Amniotic stem cell (primary cell): ENCODE data around the gene PTGDR2.
A peak's percentile ranks its signal among the peaks of the same experiment; 100 is the strongest.
"Not testable (repeated sequence)": the region's sequence is repeated elsewhere in the genome, so short reads cannot be mapped to it uniquely, and the experiment has no call there.

ENCODE experiments used
- DNase-seq: peaks from one replicate; lab custom pipeline; 2025; lab: John Stamatoyannopoulos, UW

PTGDR2 gene

GRCh38 chr11:60841797-60842667, 13.7 kb downstream of the PTGDR2 start, which contains the start of gene CCDC86:
Gene CCDC86 (plus strand): TSS chr11:60842113. CDS start chr11:60842125, 12 bp downstream.
- peak; percentile 77 for DNase-seq

- no peak for DNase-seq
Measured at GRCh38 chr11:60840470-60841430, 15.0 kb downstream of the PTGDR2 start.

- DNase-seq: no peak
Measured at GRCh38 chr11:60838132-60838531, 17.6 kb downstream of the PTGDR2 start.

- DNase-seq: no peak
Measured at GRCh38 chr11:60836866-60837515, 18.8 kb downstream of the PTGDR2 start.

GRCh38 chr11:60835534-60835846, 20.3 kb downstream of the PTGDR2 start:
- DNase-seq: no peak

GRCh38 chr11:60834742-60835533, 20.8 kb downstream of the PTGDR2 start:
- DNase-seq: no peak

- no peak for DNase-seq
Measured at GRCh38 chr11:60831501-60832079, 24.2 kb downstream of the PTGDR2 start.

GRCh38 chr11:60831143-60831500, 24.6 kb downstream of the PTGDR2 start:
- peak; percentile 54 for DNase-seq

- no peak for DNase-seq
Measured at GRCh38 chr11:60830478-60831142, 25.1 kb downstream of the PTGDR2 start.

- no peak for DNase-seq
Measured at GRCh38 chr11:60825790-60826189, 30.0 kb downstream of the PTGDR2 start.

GRCh38 chr11:60825118-60825517, 30.6 kb downstream of the PTGDR2 start:
- no peak for DNase-seq

GRCh38 chr11:60823745-60824306, 31.9 kb downstream of the PTGDR2 start:
- DNase-seq: not testable (repeated sequence)

GRCh38 chr11:60821827-60822599, 33.7 kb downstream of the PTGDR2 start:
- no peak for DNase-seq

GRCh38 chr11:60818057-60818456, 37.7 kb downstream of the PTGDR2 start:
- DNase-seq: no peak

- no peak for DNase-seq
Measured at GRCh38 chr11:60816590-60817157, 39.1 kb downstream of the PTGDR2 start.

- no peak for DNase-seq
Measured at GRCh38 chr11:60814112-60814511, 41.6 kb downstream of the PTGDR2 start.

GRCh38 chr11:60813324-60813723, 42.4 kb downstream of the PTGDR2 start:
- DNase-seq: no peak

- DNase-seq: no peak
Measured at GRCh38 chr11:60810569-60810968, 45.2 kb downstream of the PTGDR2 start.

GRCh38 chr11:60810151-60810550, 45.6 kb downstream of the PTGDR2 start:
- no peak for DNase-seq
